ENCODE results near the gene MYO1A.

The MYO1A gene

DNA sequence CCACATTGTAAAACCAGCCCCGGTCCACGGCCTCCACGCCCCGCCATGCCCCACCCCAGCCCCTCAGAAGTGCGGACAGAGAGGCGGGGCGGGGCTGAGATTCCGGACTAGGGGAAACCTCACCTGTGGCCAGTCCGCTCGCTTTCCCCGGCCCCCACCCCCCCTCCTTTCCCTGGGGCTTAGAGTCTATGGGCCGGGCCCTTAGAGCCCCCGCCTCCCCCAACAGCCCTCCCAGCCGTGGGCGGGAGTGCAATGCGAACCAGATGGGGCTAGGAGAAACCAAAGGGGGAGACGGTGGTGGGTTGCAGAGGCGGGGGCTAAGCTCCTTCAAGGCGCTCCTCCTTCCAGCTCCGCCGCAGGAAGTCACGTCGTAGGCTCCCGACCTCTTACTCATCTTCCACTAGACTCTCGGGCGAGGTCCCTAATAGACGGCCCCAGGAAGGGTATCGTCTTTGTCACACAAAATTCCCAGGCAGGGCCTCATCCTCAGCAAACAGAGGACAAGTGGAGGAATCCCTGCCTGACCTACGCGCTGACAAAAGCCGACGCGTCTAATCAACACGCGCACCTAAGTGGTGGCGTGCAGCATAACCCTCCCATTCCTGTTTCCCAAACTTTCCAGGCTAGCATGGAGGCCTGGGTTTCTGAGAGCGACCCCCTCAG, 37.9 kb upstream of the MYO1A start (continued):
- peak; percentile 29; the same call in 1 of the 2 replicates for TF ChIP-seq KLF9 (tag by site-specific recombination; IDR thresholded peaks at IDR 0.05; ENCODE audit: low read depth)
- no peak for TF ChIP-seq ZFP41 (tag by site-specific recombination; IDR thresholded peaks at IDR 0.05; ENCODE audit: borderline replicate concordance)
- TF ChIP-seq ZNF112 (tag by site-specific recombination; IDR thresholded peaks at IDR 0.05): no peak
- no peak for TF ChIP-seq ZNF146 (tag by site-specific recombination; IDR thresholded peaks at IDR 0.05)
- TF ChIP-seq SP3 (tag by site-specific recombination; IDR thresholded peaks at IDR 0.05): peak; percentile 87
- TF ChIP-seq ZNF416 (tag by site-specific recombination; IDR thresholded peaks at IDR 0.05): no peak
- TF ChIP-seq IKZF3 (tag by site-specific recombination; IDR thresholded peaks at IDR 0.05): peak; percentile 84
- no peak for TF ChIP-seq ZNF423 (tag by site-specific recombination; IDR thresholded peaks at IDR 0.05)
- peak; percentile 41; the same call in 1 of the 2 replicates for TF ChIP-seq GLIS2 (tag by site-specific recombination; IDR thresholded peaks at IDR 0.05)
- TF ChIP-seq, protein P1, sequence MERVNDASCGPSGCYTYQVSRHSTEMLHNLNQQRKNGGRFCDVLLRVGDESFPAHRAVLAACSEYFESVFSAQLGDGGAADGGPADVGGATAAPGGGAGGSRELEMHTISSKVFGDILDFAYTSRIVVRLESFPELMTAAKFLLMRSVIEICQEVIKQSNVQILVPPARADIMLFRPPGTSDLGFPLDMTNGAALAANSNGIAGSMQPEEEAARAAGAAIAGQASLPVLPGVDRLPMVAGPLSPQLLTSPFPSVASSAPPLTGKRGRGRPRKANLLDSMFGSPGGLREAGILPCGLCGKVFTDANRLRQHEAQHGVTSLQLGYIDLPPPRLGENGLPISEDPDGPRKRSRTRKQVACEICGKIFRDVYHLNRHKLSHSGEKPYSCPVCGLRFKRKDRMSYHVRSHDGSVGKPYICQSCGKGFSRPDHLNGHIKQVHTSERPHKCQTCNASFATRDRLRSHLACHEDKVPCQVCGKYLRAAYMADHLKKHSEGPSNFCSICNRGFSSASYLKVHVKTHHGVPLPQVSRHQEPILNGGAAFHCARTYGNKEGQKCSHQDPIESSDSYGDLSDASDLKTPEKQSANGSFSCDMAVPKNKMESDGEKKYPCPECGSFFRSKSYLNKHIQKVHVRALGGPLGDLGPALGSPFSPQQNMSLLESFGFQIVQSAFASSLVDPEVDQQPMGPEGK (tag by site-specific recombination; IDR thresholded peaks at IDR 0.05): peak; percentile 78
- TF ChIP-seq, protein P2, sequence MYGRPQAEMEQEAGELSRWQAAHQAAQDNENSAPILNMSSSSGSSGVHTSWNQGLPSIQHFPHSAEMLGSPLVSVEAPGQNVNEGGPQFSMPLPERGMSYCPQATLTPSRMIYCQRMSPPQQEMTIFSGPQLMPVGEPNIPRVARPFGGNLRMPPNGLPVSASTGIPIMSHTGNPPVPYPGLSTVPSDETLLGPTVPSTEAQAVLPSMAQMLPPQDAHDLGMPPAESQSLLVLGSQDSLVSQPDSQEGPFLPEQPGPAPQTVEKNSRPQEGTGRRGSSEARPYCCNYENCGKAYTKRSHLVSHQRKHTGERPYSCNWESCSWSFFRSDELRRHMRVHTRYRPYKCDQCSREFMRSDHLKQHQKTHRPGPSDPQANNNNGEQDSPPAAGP (tag by site-specific recombination; IDR thresholded peaks at IDR 0.05): peak; percentile 43; the same call in 1 of the 2 replicates
- 0 out of 2 replicates have a peak, but pooled peaks have one; percentile 54 for TF ChIP-seq ZFP37 (tag by site-specific recombination; IDR thresholded peaks at IDR 0.05)
- TF ChIP-seq, protein P3, sequence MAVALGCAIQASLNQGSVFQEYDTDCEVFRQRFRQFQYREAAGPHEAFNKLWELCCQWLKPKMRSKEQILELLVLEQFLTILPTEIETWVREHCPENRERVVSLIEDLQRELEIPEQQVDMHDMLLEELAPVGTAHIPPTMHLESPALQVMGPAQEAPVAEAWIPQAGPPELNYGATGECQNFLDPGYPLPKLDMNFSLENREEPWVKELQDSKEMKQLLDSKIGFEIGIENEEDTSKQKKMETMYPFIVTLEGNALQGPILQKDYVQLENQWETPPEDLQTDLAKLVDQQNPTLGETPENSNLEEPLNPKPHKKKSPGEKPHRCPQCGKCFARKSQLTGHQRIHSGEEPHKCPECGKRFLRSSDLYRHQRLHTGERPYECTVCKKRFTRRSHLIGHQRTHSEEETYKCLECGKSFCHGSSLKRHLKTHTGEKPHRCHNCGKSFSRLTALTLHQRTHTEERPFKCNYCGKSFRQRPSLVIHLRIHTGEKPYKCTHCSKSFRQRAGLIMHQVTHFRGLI (tag by site-specific recombination; IDR thresholded peaks at IDR 0.05): no peak
- TF ChIP-seq ZNF202 (tag by site-specific recombination; IDR thresholded peaks at IDR 0.05; ENCODE audit: borderline replicate concordance): no peak
- TF ChIP-seq ZSCAN23 (tag by site-specific recombination; IDR thresholded peaks at IDR 0.05): no peak
- no peak for TF ChIP-seq HOXC10 (CRISPR knock-in tag; IDR thresholded peaks at IDR 0.05)
- TF ChIP-seq ZNF768 (tag by site-specific recombination; IDR thresholded peaks at IDR 0.05): no peak
- peak; percentile 65; the same call in 1 of the 2 replicates for TF ChIP-seq ZNF335 (tag by site-specific recombination; conservative IDR thresholded peaks at IDR 0.05)
- TF ChIP-seq, protein P4, sequence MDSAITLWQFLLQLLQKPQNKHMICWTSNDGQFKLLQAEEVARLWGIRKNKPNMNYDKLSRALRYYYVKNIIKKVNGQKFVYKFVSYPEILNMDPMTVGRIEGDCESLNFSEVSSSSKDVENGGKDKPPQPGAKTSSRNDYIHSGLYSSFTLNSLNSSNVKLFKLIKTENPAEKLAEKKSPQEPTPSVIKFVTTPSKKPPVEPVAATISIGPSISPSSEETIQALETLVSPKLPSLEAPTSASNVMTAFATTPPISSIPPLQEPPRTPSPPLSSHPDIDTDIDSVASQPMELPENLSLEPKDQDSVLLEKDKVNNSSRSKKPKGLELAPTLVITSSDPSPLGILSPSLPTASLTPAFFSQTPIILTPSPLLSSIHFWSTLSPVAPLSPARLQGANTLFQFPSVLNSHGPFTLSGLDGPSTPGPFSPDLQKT (IDR thresholded peaks at IDR 0.05; ENCODE audit: borderline replicate concordance, low read depth, low read length): no peak
- TF ChIP-seq, protein P5, sequence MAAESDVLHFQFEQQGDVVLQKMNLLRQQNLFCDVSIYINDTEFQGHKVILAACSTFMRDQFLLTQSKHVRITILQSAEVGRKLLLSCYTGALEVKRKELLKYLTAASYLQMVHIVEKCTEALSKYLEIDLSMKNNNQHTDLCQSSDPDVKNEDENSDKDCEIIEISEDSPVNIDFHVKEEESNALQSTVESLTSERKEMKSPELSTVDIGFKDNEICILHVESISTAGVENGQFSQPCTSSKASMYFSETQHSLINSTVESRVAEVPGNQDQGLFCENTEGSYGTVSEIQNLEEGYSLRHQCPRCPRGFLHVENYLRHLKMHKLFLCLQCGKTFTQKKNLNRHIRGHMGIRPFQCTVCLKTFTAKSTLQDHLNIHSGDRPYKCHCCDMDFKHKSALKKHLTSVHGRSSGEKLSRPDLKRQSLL (tag by site-specific recombination; IDR thresholded peaks at IDR 0.05): no peak
- TF ChIP-seq MZF1 (tag by site-specific recombination; IDR thresholded peaks at IDR 0.05; ENCODE audit: borderline replicate concordance): no peak
- TF ChIP-seq REPIN1 (tag by site-specific recombination; IDR thresholded peaks at IDR 0.05; ENCODE audit: low read depth): no peak
- TF ChIP-seq KLF10 (tag by site-specific recombination; IDR thresholded peaks at IDR 0.05): peak; percentile 29; the same call in 1 of the 2 replicates
- TF ChIP-seq, protein P6, sequence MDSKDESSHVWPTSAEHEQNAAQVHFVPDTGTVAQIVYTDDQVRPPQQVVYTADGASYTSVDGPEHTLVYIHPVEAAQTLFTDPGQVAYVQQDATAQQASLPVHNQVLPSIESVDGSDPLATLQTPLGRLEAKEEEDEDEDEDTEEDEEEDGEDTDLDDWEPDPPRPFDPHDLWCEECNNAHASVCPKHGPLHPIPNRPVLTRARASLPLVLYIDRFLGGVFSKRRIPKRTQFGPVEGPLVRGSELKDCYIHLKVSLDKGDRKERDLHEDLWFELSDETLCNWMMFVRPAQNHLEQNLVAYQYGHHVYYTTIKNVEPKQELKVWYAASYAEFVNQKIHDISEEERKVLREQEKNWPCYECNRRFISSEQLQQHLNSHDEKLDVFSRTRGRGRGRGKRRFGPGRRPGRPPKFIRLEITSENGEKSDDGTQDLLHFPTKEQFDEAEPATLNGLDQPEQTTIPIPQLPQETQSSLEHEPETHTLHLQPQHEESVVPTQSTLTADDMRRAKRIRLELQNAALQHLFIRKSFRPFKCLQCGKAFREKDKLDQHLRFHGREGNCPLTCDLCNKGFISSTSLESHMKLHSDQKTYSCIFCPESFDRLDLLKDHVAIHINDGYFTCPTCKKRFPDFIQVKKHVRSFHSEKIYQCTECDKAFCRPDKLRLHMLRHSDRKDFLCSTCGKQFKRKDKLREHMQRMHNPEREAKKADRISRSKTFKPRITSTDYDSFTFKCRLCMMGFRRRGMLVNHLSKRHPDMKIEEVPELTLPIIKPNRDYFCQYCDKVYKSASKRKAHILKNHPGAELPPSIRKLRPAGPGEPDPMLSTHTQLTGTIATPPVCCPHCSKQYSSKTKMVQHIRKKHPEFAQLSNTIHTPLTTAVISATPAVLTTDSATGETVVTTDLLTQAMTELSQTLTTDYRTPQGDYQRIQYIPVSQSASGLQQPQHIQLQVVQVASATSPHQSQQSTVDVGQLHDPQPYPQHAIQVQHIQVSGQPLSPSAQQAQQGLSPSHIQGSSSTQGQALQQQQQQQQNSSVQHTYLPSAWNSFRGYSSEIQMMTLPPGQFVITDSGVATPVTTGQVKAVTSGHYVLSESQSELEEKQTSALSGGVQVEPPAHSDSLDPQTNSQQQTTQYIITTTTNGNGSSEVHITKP (tag by site-specific recombination; IDR thresholded peaks at IDR 0.05): peak; percentile 88; the same call in 1 of the 2 replicates
- TF ChIP-seq, protein P7, sequence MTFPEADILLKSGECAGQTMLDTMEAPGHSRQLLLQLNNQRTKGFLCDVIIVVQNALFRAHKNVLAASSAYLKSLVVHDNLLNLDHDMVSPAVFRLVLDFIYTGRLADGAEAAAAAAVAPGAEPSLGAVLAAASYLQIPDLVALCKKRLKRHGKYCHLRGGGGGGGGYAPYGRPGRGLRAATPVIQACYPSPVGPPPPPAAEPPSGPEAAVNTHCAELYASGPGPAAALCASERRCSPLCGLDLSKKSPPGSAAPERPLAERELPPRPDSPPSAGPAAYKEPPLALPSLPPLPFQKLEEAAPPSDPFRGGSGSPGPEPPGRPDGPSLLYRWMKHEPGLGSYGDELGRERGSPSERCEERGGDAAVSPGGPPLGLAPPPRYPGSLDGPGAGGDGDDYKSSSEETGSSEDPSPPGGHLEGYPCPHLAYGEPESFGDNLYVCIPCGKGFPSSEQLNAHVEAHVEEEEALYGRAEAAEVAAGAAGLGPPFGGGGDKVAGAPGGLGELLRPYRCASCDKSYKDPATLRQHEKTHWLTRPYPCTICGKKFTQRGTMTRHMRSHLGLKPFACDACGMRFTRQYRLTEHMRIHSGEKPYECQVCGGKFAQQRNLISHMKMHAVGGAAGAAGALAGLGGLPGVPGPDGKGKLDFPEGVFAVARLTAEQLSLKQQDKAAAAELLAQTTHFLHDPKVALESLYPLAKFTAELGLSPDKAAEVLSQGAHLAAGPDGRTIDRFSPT (tag by site-specific recombination; IDR thresholded peaks at IDR 0.05): no peak
- no peak for TF ChIP-seq ZNF311 (tag by site-specific recombination; IDR thresholded peaks at IDR 0.05; ENCODE audit: borderline replicate concordance)
- TF ChIP-seq ZNF792 (tag by site-specific recombination; IDR thresholded peaks at IDR 0.05): 0 out of 2 replicates have a peak, but pooled peaks have one; percentile 9

All from HEK293 (cell line).